DOHH2 (cell line): ENCODE data around the gene TNFSF10.

Experiments used
- EZH2phosphoT487 ChIP-seq: fragments of 200-600 bp; sonication (generic); IDR thresholded peaks from 2 replicates; pipeline ENCODE4 v1.6.1; 2017; ENCODE audit warnings: borderline replicate concordance, mild to moderate bottlenecking, antibody characterized with exemption, low read length, moderate library complexity, mixed read lengths
- TF ChIP-seq, protein P1 (sequence below): fragments of 200-600 bp; sonication (generic); IDR thresholded peaks from one replicate; pipeline ENCODE4 v1.5.1; 2014; ENCODE audit warnings: antibody characterized with exemption, mild to moderate bottlenecking, low read depth, low read length; ENCODE audit not compliant: poor library complexity, severe bottlenecking

DNA sequence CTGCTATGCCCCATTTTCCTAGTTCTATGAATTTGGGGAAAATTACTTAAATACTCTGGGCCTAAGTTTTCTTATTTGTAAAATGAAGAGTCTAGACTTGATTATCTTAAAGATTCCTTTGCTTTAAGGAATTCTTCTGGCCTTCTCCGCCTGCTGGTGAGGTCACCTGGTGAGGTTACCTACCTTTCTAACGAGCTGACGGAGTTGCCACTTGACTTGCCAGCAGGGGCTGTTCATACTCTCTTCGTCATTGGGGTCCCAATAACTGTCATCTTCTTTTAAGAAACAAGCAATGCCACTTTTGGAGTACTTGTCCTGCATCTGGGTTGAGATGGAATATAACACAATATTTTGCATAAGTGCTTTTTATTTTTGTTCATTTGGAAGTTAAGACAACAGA, 8.6 kb downstream of the TNFSF10 start:
- TF ChIP-seq, protein P1, sequence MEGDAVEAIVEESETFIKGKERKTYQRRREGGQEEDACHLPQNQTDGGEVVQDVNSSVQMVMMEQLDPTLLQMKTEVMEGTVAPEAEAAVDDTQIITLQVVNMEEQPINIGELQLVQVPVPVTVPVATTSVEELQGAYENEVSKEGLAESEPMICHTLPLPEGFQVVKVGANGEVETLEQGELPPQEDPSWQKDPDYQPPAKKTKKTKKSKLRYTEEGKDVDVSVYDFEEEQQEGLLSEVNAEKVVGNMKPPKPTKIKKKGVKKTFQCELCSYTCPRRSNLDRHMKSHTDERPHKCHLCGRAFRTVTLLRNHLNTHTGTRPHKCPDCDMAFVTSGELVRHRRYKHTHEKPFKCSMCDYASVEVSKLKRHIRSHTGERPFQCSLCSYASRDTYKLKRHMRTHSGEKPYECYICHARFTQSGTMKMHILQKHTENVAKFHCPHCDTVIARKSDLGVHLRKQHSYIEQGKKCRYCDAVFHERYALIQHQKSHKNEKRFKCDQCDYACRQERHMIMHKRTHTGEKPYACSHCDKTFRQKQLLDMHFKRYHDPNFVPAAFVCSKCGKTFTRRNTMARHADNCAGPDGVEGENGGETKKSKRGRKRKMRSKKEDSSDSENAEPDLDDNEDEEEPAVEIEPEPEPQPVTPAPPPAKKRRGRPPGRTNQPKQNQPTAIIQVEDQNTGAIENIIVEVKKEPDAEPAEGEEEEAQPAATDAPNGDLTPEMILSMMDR, result no peak
- no peak for TF ChIP-seq EZH2phosphoT487
